ENCODE results near the gene GFM1.

GFM1 gene

DNA sequence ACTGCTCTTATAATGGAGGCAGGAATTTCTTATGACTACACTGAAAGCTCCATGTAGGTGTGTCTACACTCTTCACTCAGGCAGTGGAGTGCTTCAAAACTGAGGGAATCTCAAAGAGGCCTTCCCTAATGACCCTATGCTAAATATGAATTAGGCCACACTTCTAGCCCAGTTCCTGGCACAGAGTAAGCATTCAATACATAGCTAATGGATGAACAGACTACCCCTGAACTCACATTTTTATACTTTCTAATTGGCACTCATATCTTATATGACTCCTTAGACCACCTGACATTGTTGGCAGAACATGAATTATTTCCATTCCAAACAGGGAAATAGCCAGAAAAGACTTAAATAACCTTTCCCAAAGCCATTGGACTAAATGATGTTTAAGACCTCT is 84.5 kb downstream of the GFM1 start:
- DNase-seq = no peak

DNA sequence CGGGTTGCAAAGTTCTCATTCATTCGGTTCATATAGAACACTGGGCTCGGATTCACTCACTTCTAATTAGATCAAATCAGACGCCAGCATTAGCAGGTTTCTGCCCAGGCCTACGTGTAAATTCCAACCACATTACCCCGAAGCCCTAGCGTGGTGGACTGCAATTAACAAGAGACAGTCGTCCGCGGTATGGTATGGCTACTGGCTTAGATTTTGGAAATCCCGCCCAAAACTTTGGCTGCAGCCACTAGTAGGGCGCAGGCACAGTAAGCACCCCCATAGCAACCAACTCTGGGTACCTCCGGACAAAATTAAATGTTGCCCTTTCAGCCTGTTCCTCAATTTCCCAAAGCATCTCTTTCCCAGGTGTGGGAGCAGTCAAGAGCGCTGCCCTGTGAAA is 87.2 kb downstream of the GFM1 start:
- no peak for DNase-seq

DNA sequence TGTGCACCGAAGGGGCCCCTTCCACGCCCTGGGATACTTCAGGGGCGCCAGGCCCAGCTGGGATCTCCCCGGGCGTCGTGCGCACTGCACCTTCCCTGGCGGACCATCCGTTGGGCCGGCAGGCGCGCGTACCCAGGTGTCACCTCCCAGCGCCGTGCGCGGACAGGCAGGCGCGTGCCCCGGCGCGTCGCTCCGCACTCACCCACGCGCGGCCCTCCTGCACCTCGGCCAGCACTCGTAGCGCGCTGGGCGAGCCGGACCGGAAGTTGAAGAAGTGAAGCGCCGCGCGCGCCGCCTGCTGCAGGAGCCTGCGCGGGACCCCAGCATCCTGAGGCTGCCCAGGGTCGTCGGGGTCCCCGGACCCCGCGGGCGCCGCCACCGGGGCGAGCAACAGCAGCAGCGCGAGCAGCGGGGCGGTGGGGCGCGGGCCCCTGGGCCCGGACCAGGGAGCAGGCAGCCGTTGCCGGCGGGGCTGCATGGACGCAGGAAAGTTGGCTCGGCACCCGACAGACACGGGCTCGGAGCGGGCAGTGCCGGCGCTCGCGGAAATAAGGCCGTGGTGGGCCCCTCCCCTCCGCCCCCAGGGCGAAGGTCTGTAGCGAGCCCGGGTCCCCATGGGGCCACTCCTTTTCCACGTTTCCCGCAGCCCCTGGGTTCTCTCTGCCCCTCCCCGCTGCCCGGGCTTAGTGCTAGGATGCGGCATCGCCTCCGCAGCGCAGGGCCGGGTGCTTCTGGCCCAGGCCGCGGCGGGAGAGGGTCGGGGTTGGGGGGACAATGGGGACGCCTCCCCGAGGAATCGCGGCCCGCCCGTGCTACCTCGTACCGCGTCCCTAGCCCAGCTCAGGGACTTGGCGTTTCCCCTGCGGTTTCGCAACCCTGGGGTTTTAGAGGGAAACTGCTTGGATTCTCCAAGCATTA is 87.9 kb downstream of the GFM1 start, which contains the start of gene RARRES1:
Gene RARRES1, minus strand, starts transcription at position 520 of the 918 bp plus-strand sequence. Its CDS starts 42 bp downstream, at position 478.
- peak; percentile 72 for DNase-seq

DNA sequence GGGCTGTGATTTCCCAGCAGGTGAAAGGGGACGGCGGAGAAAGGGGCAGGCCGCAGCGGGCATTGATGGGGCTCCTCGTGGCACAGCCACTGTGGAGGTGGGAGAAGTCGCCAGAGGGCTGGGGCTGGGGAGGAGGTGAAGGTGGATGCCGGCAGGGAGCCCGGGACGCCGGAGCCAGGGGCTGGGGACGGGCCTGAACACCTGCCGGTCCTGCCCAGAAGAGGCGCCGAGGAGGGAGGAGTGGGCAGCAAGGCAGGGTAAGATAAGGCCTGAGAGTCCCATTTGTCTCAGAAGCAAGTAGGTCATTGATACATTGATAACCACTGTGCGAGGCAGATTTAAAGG is 88.5 kb downstream of the GFM1 start:
- no peak for DNase-seq

DNA sequence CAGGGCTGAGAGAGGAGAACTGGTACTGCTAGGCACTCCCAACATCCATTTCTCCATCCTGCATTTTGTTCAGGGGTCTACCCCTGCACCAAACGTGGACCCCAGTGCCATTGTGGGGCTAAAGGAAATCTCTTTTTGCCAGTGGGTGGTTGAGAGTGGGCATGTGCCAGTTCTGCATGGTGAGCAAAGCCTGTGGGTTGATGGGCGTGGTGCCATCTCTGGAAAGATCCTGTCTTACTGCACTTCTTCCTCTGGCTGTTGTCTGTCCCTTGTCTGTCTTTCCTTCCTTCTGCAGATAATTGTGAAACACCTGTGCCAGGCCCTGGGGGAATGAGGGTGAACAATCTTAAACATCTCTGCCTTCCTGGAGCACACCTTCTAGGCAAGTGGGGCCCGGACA is 89.3 kb downstream of the GFM1 start:
- no peak for DNase-seq

GRCh38 chr3:158735296-158736033 is 91.1 kb downstream of the GFM1 start:
- DNase-seq = no peak

DNA sequence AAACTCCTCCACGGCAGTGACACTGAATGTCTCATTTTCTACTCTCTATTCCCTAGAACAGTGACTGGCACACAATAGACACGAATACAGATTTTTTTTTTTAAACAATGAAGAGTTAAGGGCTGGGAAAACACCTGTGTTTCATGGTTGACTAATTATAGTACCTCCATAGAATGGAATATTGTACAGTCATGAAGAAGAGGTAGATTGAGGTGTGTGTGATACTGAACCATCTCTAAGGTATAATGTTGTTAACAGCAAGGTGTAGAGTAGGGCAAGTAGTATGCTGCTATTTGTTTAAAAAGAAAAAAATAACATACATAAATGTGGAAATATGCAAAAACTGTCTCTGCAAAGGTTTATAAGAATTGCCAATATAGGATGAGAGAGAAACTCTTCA is 93.1 kb downstream of the GFM1 start:
- DNase-seq = no peak

DNA sequence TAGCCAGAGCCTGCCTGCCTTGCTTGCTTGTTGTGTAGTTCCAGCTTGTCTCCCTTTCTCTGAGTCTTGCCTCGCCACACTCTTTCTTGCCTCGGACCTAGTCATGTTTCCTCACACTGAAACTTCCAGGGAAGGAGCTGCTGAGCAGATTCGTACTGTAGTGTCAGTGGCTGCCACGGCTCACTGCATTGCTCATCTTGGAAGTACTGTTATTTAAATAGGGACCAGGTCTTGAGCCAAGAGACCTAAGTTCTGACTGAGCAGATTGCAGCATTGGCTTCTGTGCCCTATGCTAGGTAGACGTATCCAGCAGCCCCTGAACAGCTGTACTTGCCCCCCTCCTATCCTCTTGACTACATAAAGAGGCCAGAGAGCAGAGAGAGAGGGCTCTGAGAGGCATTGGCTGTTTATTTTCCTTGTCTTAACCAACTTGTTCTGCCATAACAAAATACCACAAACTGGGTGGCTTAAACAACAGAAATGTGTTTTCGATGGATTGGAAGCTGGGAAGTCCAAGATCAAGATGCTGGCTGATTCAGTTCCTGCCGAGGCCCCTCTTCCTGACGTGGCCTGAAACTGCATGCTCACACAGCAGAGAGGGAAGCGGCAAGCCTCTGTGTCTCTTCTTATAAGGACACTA is 93.8 kb downstream of the GFM1 start:
- DNase-seq = no peak

- DNase-seq = no peak
Observed at GRCh38 chr3:158738653-158739052, 94.3 kb downstream of the GFM1 start.

DNA sequence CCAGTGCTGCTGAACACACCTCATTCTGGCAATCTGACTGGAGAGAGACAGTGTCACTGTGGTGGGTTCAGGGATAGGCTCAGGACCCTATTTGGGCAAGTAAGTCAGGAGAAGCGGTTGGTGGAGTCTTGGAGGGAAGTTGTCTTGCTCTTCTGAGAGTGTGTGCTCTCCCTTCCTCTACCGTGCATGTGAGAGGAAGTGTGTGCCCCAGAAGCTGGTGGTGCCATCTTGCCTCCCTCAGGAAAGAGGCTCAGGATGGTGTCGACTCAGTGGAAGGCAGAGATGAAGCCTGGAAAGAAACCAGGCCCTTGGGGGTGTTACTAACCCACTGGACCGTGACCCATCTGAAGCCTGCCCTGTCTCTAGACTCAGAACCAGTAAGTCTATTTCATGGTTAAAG is 94.8 kb downstream of the GFM1 start:
- DNase-seq = no peak

- DNase-seq = no peak
Observed at GRCh38 chr3:158739661-158740060, 95.3 kb downstream of the GFM1 start.
